Measurements from ENCODE around the gene GMPPA. TPM values are rescaled to one million over a fixed set of nuclear protein-coding genes. Genes with fewer than 3 reads are reported as not detected.

Gene GMPPA
- total and polyA plus RNA-seq, 9 of the 15 experiments (the other 6 are each of a cell fraction or from before 2014, with no cell fraction given), result 7.0 to 101 (median 66.7) TPM

DNA sequence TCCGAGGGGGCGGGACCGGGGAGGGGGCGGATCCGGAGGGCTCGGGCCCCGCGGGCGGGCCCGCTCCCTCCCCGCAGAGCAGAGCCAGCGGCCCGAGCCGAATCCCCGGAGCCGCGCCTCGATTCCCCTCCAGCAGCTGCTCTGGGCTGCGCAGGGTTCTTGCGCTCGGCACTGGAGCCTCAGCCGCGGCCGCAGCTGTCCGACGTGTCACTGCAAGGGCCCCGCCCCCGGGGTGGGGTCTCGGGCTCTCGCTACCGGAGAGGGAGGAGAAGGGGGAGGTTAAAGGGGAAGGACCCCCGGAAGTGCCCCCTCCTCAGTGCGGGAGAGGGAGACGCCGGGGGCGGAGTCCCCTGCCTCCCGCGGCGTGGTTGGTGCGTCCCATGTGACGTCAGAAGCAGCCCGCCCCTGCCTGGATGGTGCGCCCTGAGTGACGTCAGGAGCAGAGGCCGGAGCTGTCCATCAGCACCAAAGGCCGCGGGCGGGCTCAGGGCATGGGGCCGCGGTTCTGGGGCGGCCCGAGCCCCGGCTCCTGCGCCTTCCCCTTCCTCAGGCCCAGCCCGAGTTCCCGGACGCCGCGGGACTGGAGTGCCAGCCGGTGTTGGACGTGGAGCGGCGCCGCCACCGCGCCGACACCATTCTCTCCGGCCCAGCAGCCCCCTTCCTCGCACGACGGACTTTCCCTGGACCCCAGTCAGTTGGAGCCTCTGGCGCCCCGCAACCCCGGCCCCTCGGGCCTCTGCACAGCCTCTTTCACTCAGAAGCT, 45.1 kb downstream of the GMPPA start, which contains the start of the genes CHPF and TMEM198 (continued):
- TF ChIP-seq, protein P1, sequence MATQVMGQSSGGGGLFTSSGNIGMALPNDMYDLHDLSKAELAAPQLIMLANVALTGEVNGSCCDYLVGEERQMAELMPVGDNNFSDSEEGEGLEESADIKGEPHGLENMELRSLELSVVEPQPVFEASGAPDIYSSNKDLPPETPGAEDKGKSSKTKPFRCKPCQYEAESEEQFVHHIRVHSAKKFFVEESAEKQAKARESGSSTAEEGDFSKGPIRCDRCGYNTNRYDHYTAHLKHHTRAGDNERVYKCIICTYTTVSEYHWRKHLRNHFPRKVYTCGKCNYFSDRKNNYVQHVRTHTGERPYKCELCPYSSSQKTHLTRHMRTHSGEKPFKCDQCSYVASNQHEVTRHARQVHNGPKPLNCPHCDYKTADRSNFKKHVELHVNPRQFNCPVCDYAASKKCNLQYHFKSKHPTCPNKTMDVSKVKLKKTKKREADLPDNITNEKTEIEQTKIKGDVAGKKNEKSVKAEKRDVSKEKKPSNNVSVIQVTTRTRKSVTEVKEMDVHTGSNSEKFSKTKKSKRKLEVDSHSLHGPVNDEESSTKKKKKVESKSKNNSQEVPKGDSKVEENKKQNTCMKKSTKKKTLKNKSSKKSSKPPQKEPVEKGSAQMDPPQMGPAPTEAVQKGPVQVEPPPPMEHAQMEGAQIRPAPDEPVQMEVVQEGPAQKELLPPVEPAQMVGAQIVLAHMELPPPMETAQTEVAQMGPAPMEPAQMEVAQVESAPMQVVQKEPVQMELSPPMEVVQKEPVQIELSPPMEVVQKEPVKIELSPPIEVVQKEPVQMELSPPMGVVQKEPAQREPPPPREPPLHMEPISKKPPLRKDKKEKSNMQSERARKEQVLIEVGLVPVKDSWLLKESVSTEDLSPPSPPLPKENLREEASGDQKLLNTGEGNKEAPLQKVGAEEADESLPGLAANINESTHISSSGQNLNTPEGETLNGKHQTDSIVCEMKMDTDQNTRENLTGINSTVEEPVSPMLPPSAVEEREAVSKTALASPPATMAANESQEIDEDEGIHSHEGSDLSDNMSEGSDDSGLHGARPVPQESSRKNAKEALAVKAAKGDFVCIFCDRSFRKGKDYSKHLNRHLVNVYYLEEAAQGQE (IDR thresholded peaks at IDR 0.05; ENCODE audit: borderline replicate concordance), result peak; percentile 99
- TF ChIP-seq, protein P1 (CRISPR knock-in tag; IDR thresholded peaks at IDR 0.05; ENCODE audit: low read depth), result peak; percentile 99
- TF ChIP-seq CCAR2 (IDR thresholded peaks at IDR 0.05; ENCODE audit: low read depth, low read length) (no peak), CEBPG (CRISPR knock-in tag; IDR thresholded peaks at IDR 0.05) (no peak), CEBPG (tag; conservative IDR thresholded peaks at IDR 0.05 in 1 of 2, IDR thresholded peaks at IDR 0.05 in 1 of 2) (no peak)
- TF ChIP-seq, protein P2, sequence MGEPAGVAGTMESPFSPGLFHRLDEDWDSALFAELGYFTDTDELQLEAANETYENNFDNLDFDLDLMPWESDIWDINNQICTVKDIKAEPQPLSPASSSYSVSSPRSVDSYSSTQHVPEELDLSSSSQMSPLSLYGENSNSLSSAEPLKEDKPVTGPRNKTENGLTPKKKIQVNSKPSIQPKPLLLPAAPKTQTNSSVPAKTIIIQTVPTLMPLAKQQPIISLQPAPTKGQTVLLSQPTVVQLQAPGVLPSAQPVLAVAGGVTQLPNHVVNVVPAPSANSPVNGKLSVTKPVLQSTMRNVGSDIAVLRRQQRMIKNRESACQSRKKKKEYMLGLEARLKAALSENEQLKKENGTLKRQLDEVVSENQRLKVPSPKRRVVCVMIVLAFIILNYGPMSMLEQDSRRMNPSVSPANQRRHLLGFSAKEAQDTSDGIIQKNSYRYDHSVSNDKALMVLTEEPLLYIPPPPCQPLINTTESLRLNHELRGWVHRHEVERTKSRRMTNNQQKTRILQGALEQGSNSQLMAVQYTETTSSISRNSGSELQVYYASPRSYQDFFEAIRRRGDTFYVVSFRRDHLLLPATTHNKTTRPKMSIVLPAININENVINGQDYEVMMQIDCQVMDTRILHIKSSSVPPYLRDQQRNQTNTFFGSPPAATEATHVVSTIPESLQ (CRISPR knock-in tag; IDR thresholded peaks at IDR 0.05), result no peak
- TF ChIP-seq, protein P3, sequence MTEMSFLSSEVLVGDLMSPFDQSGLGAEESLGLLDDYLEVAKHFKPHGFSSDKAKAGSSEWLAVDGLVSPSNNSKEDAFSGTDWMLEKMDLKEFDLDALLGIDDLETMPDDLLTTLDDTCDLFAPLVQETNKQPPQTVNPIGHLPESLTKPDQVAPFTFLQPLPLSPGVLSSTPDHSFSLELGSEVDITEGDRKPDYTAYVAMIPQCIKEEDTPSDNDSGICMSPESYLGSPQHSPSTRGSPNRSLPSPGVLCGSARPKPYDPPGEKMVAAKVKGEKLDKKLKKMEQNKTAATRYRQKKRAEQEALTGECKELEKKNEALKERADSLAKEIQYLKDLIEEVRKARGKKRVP (CRISPR knock-in tag; IDR thresholded peaks at IDR 0.05), result no peak

Data from K562 (cell line).